HG03558 (cell line): ENCODE measurements around the gene PDCD6IP.

Experiments used
- ATAC-seq: cut with Tn5 transposase; IDR thresholded peaks from one replicate; pipeline ENCODE4 v1.9.1; 2021; ENCODE audit warnings: moderate number of reproducible peaks; ENCODE audit not compliant: unreplicated experiment; ENCODE audit errors: extremely low read depth

PDCD6IP gene

DNA sequence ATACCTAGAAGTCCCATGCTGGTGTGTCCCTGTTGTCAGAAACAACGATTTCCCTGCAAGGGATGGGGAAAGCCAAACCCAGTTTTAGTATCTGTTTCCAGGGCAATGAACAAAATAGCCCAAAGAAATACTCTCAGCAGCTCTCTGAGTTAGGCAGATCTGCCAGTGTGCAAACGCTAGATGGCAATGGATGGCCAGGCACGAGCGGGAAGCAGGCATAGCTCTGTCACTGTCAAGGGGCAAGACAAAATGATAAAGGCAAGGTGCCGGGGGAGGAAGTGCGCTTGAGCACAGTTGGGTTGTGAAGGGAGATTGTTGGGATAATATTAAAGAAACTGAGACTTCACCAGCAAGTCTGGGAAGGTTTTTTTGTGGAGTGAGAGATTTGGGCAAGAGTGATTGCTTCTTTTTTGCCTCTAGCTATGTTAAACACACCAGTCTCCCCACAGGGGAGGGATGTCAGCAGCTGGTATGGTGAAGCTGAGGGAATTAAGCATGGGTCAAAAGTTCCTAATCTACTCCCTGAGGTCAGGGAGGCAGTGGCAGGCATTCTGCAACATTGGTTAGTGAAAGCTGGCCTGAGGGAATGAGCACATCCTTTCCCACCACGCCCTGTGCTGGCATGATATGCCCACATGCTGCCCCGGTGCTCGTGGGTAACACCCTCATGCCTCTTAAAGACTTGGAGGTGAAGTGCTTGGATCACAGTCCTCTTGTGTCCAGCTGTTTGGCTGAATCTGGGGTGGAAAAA is 117.5 kb downstream of the PDCD6IP start:
- ATAC-seq, result no peak

DNA sequence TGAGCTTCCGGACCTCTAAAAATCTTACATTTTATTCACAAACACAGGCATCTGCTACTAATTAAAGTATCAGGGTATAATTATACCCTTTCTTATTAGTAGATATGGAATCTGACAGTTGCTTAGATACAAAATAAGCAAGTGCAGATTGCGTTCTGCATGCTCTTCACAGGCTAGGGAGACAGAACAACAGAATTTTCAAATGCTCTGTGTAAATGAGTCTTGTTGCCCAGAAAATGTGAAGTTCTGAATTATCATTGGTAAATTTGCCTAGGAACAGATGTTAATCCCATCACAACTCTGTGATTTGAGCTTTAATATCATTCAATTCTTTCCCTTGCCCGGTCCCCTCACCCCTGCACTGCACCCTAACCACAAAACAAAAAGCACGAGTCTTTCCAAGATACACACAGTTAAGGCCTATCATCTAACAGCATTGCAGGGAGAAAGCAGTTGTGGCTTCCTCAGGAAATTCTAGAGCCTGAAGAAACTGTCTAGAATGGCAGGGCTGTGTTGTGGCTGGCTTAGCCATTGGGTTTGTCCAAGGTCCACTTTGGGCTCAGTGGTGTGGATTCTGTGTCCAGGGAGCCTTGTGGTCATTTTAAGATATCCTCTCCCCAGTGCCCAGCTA is 119.8 kb downstream of the PDCD6IP start:
- no peak for ATAC-seq
